ENCODE data around the gene LRRC10B. TPM values are rescaled to one million over a fixed set of nuclear protein-coding genes. Genes with fewer than 3 reads are reported as not detected.

The LRRC10B gene
- total RNA-seq, 4 donors from 2014 or later: 0.13 to 1.0 TPM; not detected in 2

GRCh38 chr11:61533401-61533800 lies 24.9 kb downstream of the LRRC10B start:
- Histone ChIP-seq H3K36me3 (no peaks in the 10 kb centered on the region), H3K27ac (no peak overlapping the region), H3K27me3 (no peaks in the 10 kb centered on the region), H3K9me3 (no peaks in the 10 kb centered on the region), H3K4me1 (no peaks in the 10 kb centered on the region), H3K4me3 (no peak overlapping the region)
- ATAC-seq: no peak
- in situ Hi-C loops (cut with MboI; ENCODE audit: low sequenced_read_pairs in 4 of 4): no loop called here
- intact Hi-C loops (cut with DNase I; ENCODE audit: low total_unique reads): no loop called here
- TF ChIP-seq POLR2A (IDR thresholded peaks at IDR 0.05): no peak
- no peak for TF ChIP-seq CTCF (IDR thresholded peaks at IDR 0.05 in 4 of 5, conservative IDR thresholded peaks at IDR 0.05 in 1 of 5)
- no peak for DNase-seq

GRCh38 chr11:61534025-61534932 lies 25.7 kb downstream of the LRRC10B start:
- no peak overlapping the region for H3K4me3 ChIP-seq
- no peaks in the 10 kb centered on the region for H3K36me3 ChIP-seq
- no peak overlapping the region for H3K27ac ChIP-seq
- TF ChIP-seq CTCF (IDR thresholded peaks at IDR 0.05 in 4 of 5, conservative IDR thresholded peaks at IDR 0.05 in 1 of 5): no peak
- no peak for TF ChIP-seq POLR2A (IDR thresholded peaks at IDR 0.05)
- intact Hi-C loops (cut with DNase I; ENCODE audit: low total_unique reads) (no loop called here), in situ Hi-C loops (cut with MboI; ENCODE audit: low sequenced_read_pairs in 4 of 4) (no loop called here)
- H3K27me3 ChIP-seq: no peaks in the 10 kb centered on the region
- H3K4me1 ChIP-seq: no peaks in the 10 kb centered on the region
- H3K9me3 ChIP-seq: no peaks in the 10 kb centered on the region
- ATAC-seq (no peak), DNase-seq (no peak)

- in situ Hi-C loops (cut with MboI; ENCODE audit: low sequenced_read_pairs in 4 of 4) (no loop called here), intact Hi-C loops (cut with DNase I; ENCODE audit: low total_unique reads) (no loop called here)
- DNase-seq: no peak
- Histone ChIP-seq H3K27me3 (no peaks in the 10 kb centered on the region), H3K27ac (no peak overlapping the region), H3K36me3 (no peaks in the 10 kb centered on the region), H3K4me3 (no peak overlapping the region), H3K9me3 (no peaks in the 10 kb centered on the region), H3K4me1 (no peaks in the 10 kb centered on the region)
- ATAC-seq: no peak
- TF ChIP-seq POLR2A (IDR thresholded peaks at IDR 0.05) (no peak), CTCF (IDR thresholded peaks at IDR 0.05 in 4 of 5, conservative IDR thresholded peaks at IDR 0.05 in 1 of 5) (no peak)
Measured at GRCh38 chr11:61534933-61535839, 26.6 kb downstream of the LRRC10B start.

- no peaks in the 10 kb centered on the region for H3K27me3 ChIP-seq
- no peak overlapping the region for H3K27ac ChIP-seq
- intact Hi-C loops (cut with DNase I; ENCODE audit: low total_unique reads): no loop called here
- H3K4me1 ChIP-seq: no peaks in the 10 kb centered on the region
- ATAC-seq: no peak
- H3K4me3 ChIP-seq: no peak overlapping the region
- in situ Hi-C loops (cut with MboI; ENCODE audit: low sequenced_read_pairs in 4 of 4): no loop called here
- DNase-seq: no peak
- no peaks in the 10 kb centered on the region for H3K36me3 ChIP-seq
- TF ChIP-seq POLR2A (IDR thresholded peaks at IDR 0.05) (no peak), CTCF (IDR thresholded peaks at IDR 0.05 in 4 of 5, conservative IDR thresholded peaks at IDR 0.05 in 1 of 5) (no peak)
- H3K9me3 ChIP-seq: no peaks in the 10 kb centered on the region
Measured at GRCh38 chr11:61535998-61536675, 27.6 kb downstream of the LRRC10B start.

All from gastrocnemius medialis (tissue), 4 donors.